ENCODE data around the gene ARL5C. TPM values are rescaled to one million over a fixed set of nuclear protein-coding genes. Genes with fewer than 3 reads are reported as not detected.

Gene ARL5C
- polyA plus RNA-seq, 1 donor from 2014 or later: not detected

GRCh38 chr17:39192901-39193300, 26.9 kb upstream of the ARL5C start:
- H4K20me1 ChIP-seq (ENCODE audit: insufficient read depth): peaks cover 6% of the 10 kb centered on the region
- no peaks in the 10 kb centered on the region for H3K9me3 ChIP-seq (ENCODE audit: low read length)
- no peak overlapping the region for H2AFZ ChIP-seq (ENCODE audit: low read depth, low read length)
- no peak overlapping the region for H3K27ac ChIP-seq (ENCODE audit: low read length)
- H3K4me2 ChIP-seq (ENCODE audit: low read length): no peak overlapping the region
- no peaks in the 10 kb centered on the region for H3K27me3 ChIP-seq (ENCODE audit: insufficient read depth, low read depth, low read length)
- H3K9me2 ChIP-seq (ENCODE audit: insufficient read depth, low read length): no peaks in the 10 kb centered on the region
- H3K9ac ChIP-seq (ENCODE audit: low read length): no peak overlapping the region
- H3F3A ChIP-seq (ENCODE audit: insufficient read depth, low read length, poor library complexity, severe bottlenecking): no peaks in the 10 kb centered on the region
- H3K4me3 ChIP-seq (ENCODE audit: low read length): peak overlapping the region; percentile 98
- peaks cover 22% of the 10 kb centered on the region for H3K79me2 ChIP-seq (replicated peaks; ENCODE audit: insufficient read depth, low read length)
- no peak for TF ChIP-seq EZH2 (IDR thresholded peaks at IDR 0.05; ENCODE audit: borderline replicate concordance, insufficient read depth, low read length, poor library complexity, severe bottlenecking)
- TF ChIP-seq SMC3 (conservative IDR thresholded peaks at IDR 0.05; ENCODE audit: poor library complexity): no peak
- TF ChIP-seq, protein P1, sequence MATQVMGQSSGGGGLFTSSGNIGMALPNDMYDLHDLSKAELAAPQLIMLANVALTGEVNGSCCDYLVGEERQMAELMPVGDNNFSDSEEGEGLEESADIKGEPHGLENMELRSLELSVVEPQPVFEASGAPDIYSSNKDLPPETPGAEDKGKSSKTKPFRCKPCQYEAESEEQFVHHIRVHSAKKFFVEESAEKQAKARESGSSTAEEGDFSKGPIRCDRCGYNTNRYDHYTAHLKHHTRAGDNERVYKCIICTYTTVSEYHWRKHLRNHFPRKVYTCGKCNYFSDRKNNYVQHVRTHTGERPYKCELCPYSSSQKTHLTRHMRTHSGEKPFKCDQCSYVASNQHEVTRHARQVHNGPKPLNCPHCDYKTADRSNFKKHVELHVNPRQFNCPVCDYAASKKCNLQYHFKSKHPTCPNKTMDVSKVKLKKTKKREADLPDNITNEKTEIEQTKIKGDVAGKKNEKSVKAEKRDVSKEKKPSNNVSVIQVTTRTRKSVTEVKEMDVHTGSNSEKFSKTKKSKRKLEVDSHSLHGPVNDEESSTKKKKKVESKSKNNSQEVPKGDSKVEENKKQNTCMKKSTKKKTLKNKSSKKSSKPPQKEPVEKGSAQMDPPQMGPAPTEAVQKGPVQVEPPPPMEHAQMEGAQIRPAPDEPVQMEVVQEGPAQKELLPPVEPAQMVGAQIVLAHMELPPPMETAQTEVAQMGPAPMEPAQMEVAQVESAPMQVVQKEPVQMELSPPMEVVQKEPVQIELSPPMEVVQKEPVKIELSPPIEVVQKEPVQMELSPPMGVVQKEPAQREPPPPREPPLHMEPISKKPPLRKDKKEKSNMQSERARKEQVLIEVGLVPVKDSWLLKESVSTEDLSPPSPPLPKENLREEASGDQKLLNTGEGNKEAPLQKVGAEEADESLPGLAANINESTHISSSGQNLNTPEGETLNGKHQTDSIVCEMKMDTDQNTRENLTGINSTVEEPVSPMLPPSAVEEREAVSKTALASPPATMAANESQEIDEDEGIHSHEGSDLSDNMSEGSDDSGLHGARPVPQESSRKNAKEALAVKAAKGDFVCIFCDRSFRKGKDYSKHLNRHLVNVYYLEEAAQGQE (IDR thresholded peaks at IDR 0.05; ENCODE audit: borderline replicate concordance): no peak
- TF ChIP-seq MXI1 (conservative IDR thresholded peaks at IDR 0.05; ENCODE audit: poor library complexity, severe bottlenecking): no peak
- no peak for TF ChIP-seq POLR2AphosphoS5 (IDR thresholded peaks at IDR 0.05)
- TF ChIP-seq EP300 (conservative IDR thresholded peaks at IDR 0.05; ENCODE audit: poor library complexity, severe bottlenecking): no peak
- no peak for TF ChIP-seq CTCF (IDR thresholded peaks at IDR 0.05; ENCODE audit: poor library complexity, severe bottlenecking)
- no peak for TF ChIP-seq RAD21 (conservative IDR thresholded peaks at IDR 0.05)
- no peak for TF ChIP-seq TAF1 (IDR thresholded peaks at IDR 0.05; ENCODE audit: low read depth)
- H3K36me3 ChIP-seq (ENCODE audit: insufficient read depth, low read length): no peaks in the 10 kb centered on the region

DNA sequence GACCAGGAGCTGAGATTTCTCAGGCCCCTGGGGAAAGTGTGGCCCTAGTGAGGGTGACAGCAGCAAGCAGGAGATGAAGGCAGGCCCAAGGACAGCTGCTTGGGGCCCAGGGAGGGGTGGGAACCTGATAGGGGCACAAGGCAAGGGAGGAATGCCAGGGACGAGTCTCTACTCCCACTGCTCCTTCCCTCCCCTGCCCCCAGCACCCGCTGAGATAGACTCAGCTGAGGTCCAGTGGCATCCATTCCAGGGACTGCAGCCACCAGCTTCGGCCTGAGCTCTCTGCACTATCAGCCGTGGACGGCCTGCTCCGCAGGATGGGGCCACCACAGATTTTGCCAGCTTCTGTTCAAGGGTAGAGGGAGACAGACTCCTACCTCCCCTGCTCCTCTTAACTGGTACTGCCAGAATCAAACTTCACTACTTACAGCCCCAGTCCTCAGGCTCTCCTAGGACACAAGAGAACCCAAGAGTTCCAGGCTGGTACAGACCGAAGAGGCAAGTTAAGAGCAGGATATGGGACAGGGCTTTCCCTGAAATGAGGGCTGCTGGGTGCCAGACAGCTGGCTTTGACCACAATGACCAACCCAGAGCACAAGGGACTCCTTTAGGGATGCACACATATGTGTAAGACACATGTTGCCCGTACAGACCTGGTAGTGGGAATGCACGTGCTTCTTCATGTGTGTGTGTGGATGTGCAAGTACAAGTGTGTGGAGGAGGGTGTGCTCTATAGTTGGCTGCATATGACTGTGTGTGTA, 26.0 kb upstream of the ARL5C start:
- Histone ChIP-seq H3K9ac (ENCODE audit: low read length) (no peak overlapping the region), H3K4me3 (ENCODE audit: low read length) (no peak overlapping the region), H3K27ac (ENCODE audit: low read length) (no peak overlapping the region), H3K27me3 (ENCODE audit: insufficient read depth, low read depth, low read length) (no peaks in the 10 kb centered on the region), H3K4me2 (ENCODE audit: low read length) (no peak overlapping the region), H3K9me2 (ENCODE audit: insufficient read depth, low read length) (no peaks in the 10 kb centered on the region), H3K9me3 (ENCODE audit: low read length) (no peaks in the 10 kb centered on the region), H3F3A (ENCODE audit: insufficient read depth, low read length, poor library complexity, severe bottlenecking) (no peaks in the 10 kb centered on the region), H3K79me2 (replicated peaks; ENCODE audit: insufficient read depth, low read length) (peaks cover 22% of the 10 kb centered on the region), H3K36me3 (ENCODE audit: insufficient read depth, low read length) (peaks cover 6% of the 10 kb centered on the region), H2AFZ (ENCODE audit: low read depth, low read length) (no peak overlapping the region), H4K20me1 (ENCODE audit: insufficient read depth) (peaks cover 6% of the 10 kb centered on the region)
- TF ChIP-seq MXI1 (conservative IDR thresholded peaks at IDR 0.05; ENCODE audit: poor library complexity, severe bottlenecking) (no peak), EZH2 (IDR thresholded peaks at IDR 0.05; ENCODE audit: borderline replicate concordance, insufficient read depth, low read length, poor library complexity, severe bottlenecking) (no peak), SMC3 (conservative IDR thresholded peaks at IDR 0.05; ENCODE audit: poor library complexity) (no peak), EP300 (conservative IDR thresholded peaks at IDR 0.05; ENCODE audit: poor library complexity, severe bottlenecking) (no peak), CTCF (IDR thresholded peaks at IDR 0.05; ENCODE audit: poor library complexity, severe bottlenecking) (no peak), RAD21 (conservative IDR thresholded peaks at IDR 0.05) (no peak), POLR2AphosphoS5 (IDR thresholded peaks at IDR 0.05) (no peak), TAF1 (IDR thresholded peaks at IDR 0.05; ENCODE audit: low read depth) (no peak)
- TF ChIP-seq, protein P1 (IDR thresholded peaks at IDR 0.05; ENCODE audit: borderline replicate concordance): no peak
